GM19023 (cell line): Measurements from ENCODE around the gene ZNF182.
"Not testable (repeated sequence)": the region's sequence is repeated elsewhere in the genome, so short reads cannot be mapped to it uniquely, and the experiment has no call there.

Experiments
- ATAC-seq: cut with Tn5 transposase; IDR thresholded peaks from one replicate; pipeline ENCODE4 v1.9.1; 2021; ENCODE audit warnings: mild to moderate bottlenecking, moderate library complexity; ENCODE audit not compliant: unreplicated experiment

The ZNF182 gene

GRCh38 chrX:48003758-48004457 lies at the start of gene ZNF182:
TSS of gene ZNF182 (minus strand) at chrX:48003989. CDS start at chrX:48002609, 1,380 bp downstream.
- ATAC-seq: peak; percentile 91

GRCh38 chrX:48046846-48047245 lies 43.1 kb upstream of the ZNF182 start:
- no peak for ATAC-seq

GRCh38 chrX:48045410-48046311 lies 41.9 kb upstream of the ZNF182 start:
- no peak for ATAC-seq

- ATAC-seq: no peak
These were observed 39.3 kb upstream of the ZNF182 start for GRCh38 chrX:48043056-48043455.

- no peak for ATAC-seq
These were observed 32.1 kb upstream of the ZNF182 start for GRCh38 chrX:48035891-48036290.

- not testable (repeated sequence) for ATAC-seq
These were observed 26.9 kb upstream of the ZNF182 start for GRCh38 chrX:48030641-48031173.

- no peak for ATAC-seq
These were observed 26.4 kb upstream of the ZNF182 start for GRCh38 chrX:48030237-48030636.

GRCh38 chrX:48028091-48028490 lies 24.3 kb upstream of the ZNF182 start:
- ATAC-seq: no peak

- ATAC-seq: not testable (repeated sequence)
These were observed 23.8 kb upstream of the ZNF182 start for GRCh38 chrX:48027545-48027944.

- peak; percentile 39 for ATAC-seq
These were observed 21.8 kb upstream of the ZNF182 start for GRCh38 chrX:48025561-48025960.

GRCh38 chrX:48022738-48023137 lies 18.9 kb upstream of the ZNF182 start:
- ATAC-seq: no peak

GRCh38 chrX:48022100-48022499 lies 18.3 kb upstream of the ZNF182 start:
- no peak for ATAC-seq

GRCh38 chrX:48021026-48021900 lies 17.5 kb upstream of the ZNF182 start:
- peak; percentile 69 for ATAC-seq

GRCh38 chrX:48020472-48020871 lies 16.7 kb upstream of the ZNF182 start:
- ATAC-seq: not testable (repeated sequence)

- ATAC-seq: not testable (repeated sequence)
These were observed 16.1 kb upstream of the ZNF182 start for GRCh38 chrX:48019892-48020291.

GRCh38 chrX:48016583-48017310 lies 13.0 kb upstream of the ZNF182 start:
- not testable (repeated sequence) for ATAC-seq

GRCh38 chrX:48009445-48009960 lies 5.7 kb upstream of the ZNF182 start:
- not testable (repeated sequence) for ATAC-seq

- not testable (repeated sequence) for ATAC-seq
These were observed 2.9 kb upstream of the ZNF182 start, which contains the start of gene SPACA5 for GRCh38 chrX:48006688-48007087. TSS of gene SPACA5 (plus strand) at chrX:48006988. CDS start at chrX:48007803, 815 bp downstream.

GRCh38 chrX:48003367-48003757 lies 427 bp downstream of the ZNF182 start:
- no peak for ATAC-seq

- ATAC-seq: no peak
These were observed 860 bp downstream of the ZNF182 start for GRCh38 chrX:48002929-48003328.
